HG03439 (cell line): ENCODE data around the gene CYB561D2.
"Not testable (repeated sequence)": the region's sequence is repeated elsewhere in the genome, so short reads cannot be mapped to it uniquely, and the experiment has no call there.

Experiments
- ATAC-seq: cut with Tn5 transposase; IDR thresholded peaks from one replicate; pipeline ENCODE4 v1.9.1; 2021; ENCODE audit warnings: mild to moderate bottlenecking, moderate library complexity; ENCODE audit not compliant: unreplicated experiment

Gene CYB561D2

GRCh38 chr3:50350527-50351322, at the start of gene CYB561D2, which contains the start of gene NPRL2:
TSS of gene CYB561D2 (plus strand) at chr3:50350862. CDS start at chr3:50351434, 572 bp downstream.
TSS of gene NPRL2 (minus strand) at chr3:50350775. CDS start at chr3:50350652, 123 bp downstream.
- ATAC-seq, result peak; percentile 73

GRCh38 chr3:50302095-50303012, 48.3 kb upstream of the CYB561D2 start:
- ATAC-seq, result no peak

GRCh38 chr3:50303013-50303815, 47.4 kb upstream of the CYB561D2 start, which contains the start of gene HYAL1:
TSS of gene HYAL1 (minus strand) at chr3:50303574. CDS start at chr3:50302956, 618 bp downstream.
- ATAC-seq, result no peak

- no peak for ATAC-seq
These were observed 46.1 kb upstream of the CYB561D2 start for GRCh38 chr3:50304601-50305000.

GRCh38 chr3:50312041-50312440, 38.6 kb upstream of the CYB561D2 start:
- ATAC-seq, result not testable (repeated sequence)

- no peak for ATAC-seq
These were observed 36.3 kb upstream of the CYB561D2 start for GRCh38 chr3:50314342-50314741.

- ATAC-seq, result no peak
These were observed 35.8 kb upstream of the CYB561D2 start for GRCh38 chr3:50314816-50315215.

- no peak for ATAC-seq
These were observed 33.9 kb upstream of the CYB561D2 start for GRCh38 chr3:50316657-50317242.

- no peak for ATAC-seq
These were observed 33.4 kb upstream of the CYB561D2 start for GRCh38 chr3:50317300-50317699.

GRCh38 chr3:50318163-50318562, 32.5 kb upstream of the CYB561D2 start:
- no peak for ATAC-seq

GRCh38 chr3:50318615-50319014, 32.0 kb upstream of the CYB561D2 start:
- no peak for ATAC-seq

GRCh38 chr3:50319181-50319893, 31.3 kb upstream of the CYB561D2 start:
- ATAC-seq, result no peak

- no peak for ATAC-seq
These were observed 30.6 kb upstream of the CYB561D2 start for GRCh38 chr3:50319894-50320625.

GRCh38 chr3:50320853-50321335, 29.8 kb upstream of the CYB561D2 start:
- ATAC-seq, result peak; percentile 38

- ATAC-seq, result peak; percentile 80
These were observed 29.1 kb upstream of the CYB561D2 start for GRCh38 chr3:50321336-50322114.

- ATAC-seq, result no peak
These were observed 28.6 kb upstream of the CYB561D2 start for GRCh38 chr3:50322115-50322385.

- ATAC-seq, result no peak
These were observed 28.1 kb upstream of the CYB561D2 start, which contains the start of gene HYAL2 for GRCh38 chr3:50322386-50323091. TSS of gene HYAL2 (minus strand) at chr3:50322745. CDS start at chr3:50320489, 2,256 bp downstream.
